Measurements from ENCODE around the gene RAB11A. TPM values are rescaled to one million over a fixed set of nuclear protein-coding genes. Genes with fewer than 3 reads are reported as not detected.

Gene RAB11A
- total and polyA plus RNA-seq, 12 donors, result 45.7 to 705 (median 348) TPM

- TF ChIP-seq POLR2A (IDR thresholded peaks at IDR 0.05), result no peak
- TF ChIP-seq, protein P1, sequence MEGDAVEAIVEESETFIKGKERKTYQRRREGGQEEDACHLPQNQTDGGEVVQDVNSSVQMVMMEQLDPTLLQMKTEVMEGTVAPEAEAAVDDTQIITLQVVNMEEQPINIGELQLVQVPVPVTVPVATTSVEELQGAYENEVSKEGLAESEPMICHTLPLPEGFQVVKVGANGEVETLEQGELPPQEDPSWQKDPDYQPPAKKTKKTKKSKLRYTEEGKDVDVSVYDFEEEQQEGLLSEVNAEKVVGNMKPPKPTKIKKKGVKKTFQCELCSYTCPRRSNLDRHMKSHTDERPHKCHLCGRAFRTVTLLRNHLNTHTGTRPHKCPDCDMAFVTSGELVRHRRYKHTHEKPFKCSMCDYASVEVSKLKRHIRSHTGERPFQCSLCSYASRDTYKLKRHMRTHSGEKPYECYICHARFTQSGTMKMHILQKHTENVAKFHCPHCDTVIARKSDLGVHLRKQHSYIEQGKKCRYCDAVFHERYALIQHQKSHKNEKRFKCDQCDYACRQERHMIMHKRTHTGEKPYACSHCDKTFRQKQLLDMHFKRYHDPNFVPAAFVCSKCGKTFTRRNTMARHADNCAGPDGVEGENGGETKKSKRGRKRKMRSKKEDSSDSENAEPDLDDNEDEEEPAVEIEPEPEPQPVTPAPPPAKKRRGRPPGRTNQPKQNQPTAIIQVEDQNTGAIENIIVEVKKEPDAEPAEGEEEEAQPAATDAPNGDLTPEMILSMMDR (IDR thresholded peaks at IDR 0.05), result no peak
- H3K4me1 ChIP-seq (replicated peaks in 1 of 2), result peaks cover 18 to 40% of the 10 kb centered on the region in 2 donors
- no peaks in the 10 kb centered on the region for H3K27me3 ChIP-seq
- no peaks in the 10 kb centered on the region for H3K36me3 ChIP-seq (replicated peaks in 1 of 2)
- 90 to 96% (median 91%) methylated on average over 2 of the region's 2 CpGs for WGBS, 4 donors
- no peak for DNase-seq
- H3K27ac ChIP-seq, result no peak overlapping the region
- H3K9me3 ChIP-seq (replicated peaks in 1 of 3), result no peaks in the 10 kb centered on the region
- no peak overlapping the region for H3K4me3 ChIP-seq
- intact Hi-C loops (cut with DNase I), result no loop called here
These were observed 40.7 kb upstream of the RAB11A start for GRCh38 chr15:65828585-65828984.

GRCh38 chr15:65829130-65829764, 40.0 kb upstream of the RAB11A start:
- intact Hi-C loops (cut with DNase I), result no loop called here
- TF ChIP-seq POLR2A (IDR thresholded peaks at IDR 0.05), result no peak
- TF ChIP-seq, protein P1 (IDR thresholded peaks at IDR 0.05), result peak; percentile 25 to 53 (median 48)
- peaks cover 23 to 42% of the 10 kb centered on the region in 2 donors for H3K4me1 ChIP-seq (replicated peaks in 1 of 2)
- 39 to 48% (median 44%) methylated on average over 5 to 7 of the region's 7 CpGs for WGBS, 4 donors
- no peak overlapping the region for H3K27ac ChIP-seq
- peak in 1 of 7 donors; percentile 41 for DNase-seq
- H3K36me3 ChIP-seq (replicated peaks in 1 of 2), result no peaks in the 10 kb centered on the region
- H3K4me3 ChIP-seq, result no peak overlapping the region
- H3K27me3 ChIP-seq, result no peaks in the 10 kb centered on the region
- H3K9me3 ChIP-seq (replicated peaks in 1 of 3), result no peaks in the 10 kb centered on the region

GRCh38 chr15:65832549-65833364, 36.5 kb upstream of the RAB11A start:
- peak overlapping the region in 1 of 4 donors; percentile 24 for H3K4me3 ChIP-seq
- peak; percentile 81 to 97 (median 90) for DNase-seq

More at GRCh38 chr15:65832549-65833364, 36.5 kb upstream of the RAB11A start:
- Histone ChIP-seq H3K36me3 (replicated peaks in 1 of 2) (no peaks in the 10 kb centered on the region), H3K27ac (peak overlapping the region; percentile 55 to 94 (median 89)), H3K27me3 (no peaks in the 10 kb centered on the region), H3K4me1 (replicated peaks in 1 of 2) (peaks cover 23 to 41% of the 10 kb centered on the region in 2 donors), H3K9me3 (replicated peaks in 1 of 3) (no peaks in the 10 kb centered on the region)
- 3 to 8% (median 5%) methylated on average over 8 of the region's 8 CpGs for WGBS, 4 donors
- intact Hi-C loops (cut with DNase I), result no loop called here
- TF ChIP-seq, protein P1 (IDR thresholded peaks at IDR 0.05), result peak in 4 of 6 experiments; percentile 21 to 40 (median 28)
- TF ChIP-seq POLR2A (IDR thresholded peaks at IDR 0.05), result peak in 1 of 2 donors; percentile 63

Data from adrenal gland (tissue), 12 donors.